HepG2 (cell line): ENCODE results near the gene ENGASE. TPM values are rescaled to one million over a fixed set of nuclear protein-coding genes. Genes with fewer than 3 reads are reported as not detected.

Experiments used
- AKNA ChIP-seq: sonication (generic); formaldehyde crosslinking; IDR thresholded peaks from 2 replicates; pipeline ENCODE4 v1.4.0; 2020; ENCODE audit warnings: missing genetic modification reagents, borderline replicate concordance
- ARNTL ChIP-seq: sonication (generic); formaldehyde crosslinking; IDR thresholded peaks from 2 replicates; pipeline ENCODE4 v1.4.0; 2020; ENCODE audit warnings: mild to moderate bottlenecking, missing genetic modification reagents
- CHCHD3 ChIP-seq: sonication (generic); formaldehyde crosslinking; IDR thresholded peaks from 2 replicates; pipeline ENCODE4 v1.8.0; 2022; ENCODE audit warnings: mild to moderate bottlenecking, missing genetic modification reagents, moderate library complexity
- GFI1 ChIP-seq: sonication (generic); formaldehyde crosslinking; IDR thresholded peaks from 2 replicates; pipeline ENCODE4 v1.5.0; 2020; ENCODE audit warnings: missing genetic modification reagents, mild to moderate bottlenecking, borderline replicate concordance
- GPBP1L1 ChIP-seq: sonication (generic); formaldehyde crosslinking; IDR thresholded peaks from 2 replicates; pipeline ENCODE4 v1.5.0; 2020; ENCODE audit warnings: mild to moderate bottlenecking, missing genetic modification reagents
- GZF1 ChIP-seq: sonication (generic); formaldehyde crosslinking; IDR thresholded peaks from 2 replicates; pipeline ENCODE4 v1.5.1; 2020; ENCODE audit warnings: mild to moderate bottlenecking, missing genetic modification reagents
- IKZF5 ChIP-seq: IDR thresholded peaks from 2 replicates; pipeline ENCODE4 v1.6.1; 2018; ENCODE audit warnings: missing genetic modification reagents, mild to moderate bottlenecking, missing compliant biosample characterization
- JUNB ChIP-seq: sonication (generic); formaldehyde crosslinking; IDR thresholded peaks from 2 replicates; pipeline ENCODE4 v1.8.0; 2022; ENCODE audit warnings: missing genetic modification reagents, mild to moderate bottlenecking, borderline replicate concordance
- MAF1 ChIP-seq: sonication (generic); formaldehyde crosslinking; IDR thresholded peaks from 2 replicates; pipeline ENCODE4 v1.5.0; 2020; ENCODE audit warnings: missing genetic modification reagents, borderline replicate concordance
- MED13 ChIP-seq: sonication (generic); formaldehyde crosslinking; IDR thresholded peaks from 2 replicates; pipeline ENCODE4 v1.5.0; 2020; ENCODE audit warnings: missing genetic modification reagents
- PHF5A ChIP-seq: IDR thresholded peaks from one replicate; pipeline ENCODE4 v1.6.1; 2018; ENCODE audit warnings: low read depth, missing genetic modification reagents; ENCODE audit not compliant: unreplicated experiment
- SATB2 ChIP-seq: sonication (generic); formaldehyde crosslinking; IDR thresholded peaks from 2 replicates; pipeline ENCODE4 v1.5.0; 2020; ENCODE audit warnings: missing genetic modification reagents
- ZFX ChIP-seq: sonication (generic); formaldehyde crosslinking; IDR thresholded peaks from 2 replicates; pipeline ENCODE4 v1.4.0; 2020; ENCODE audit warnings: mild to moderate bottlenecking, low read depth, missing genetic modification reagents, moderate library complexity
- ZNF136 ChIP-seq: sonication (generic); formaldehyde crosslinking; IDR thresholded peaks from 2 replicates; pipeline ENCODE4 v1.8.1; 2022; ENCODE audit warnings: low read depth, mild to moderate bottlenecking, moderate library complexity, missing genetic modification reagents
- ZNF460 ChIP-seq: sonication (generic); formaldehyde crosslinking; IDR thresholded peaks from 2 replicates; pipeline ENCODE4 v1.5.1; 2020; ENCODE audit warnings: missing genetic modification reagents, mild to moderate bottlenecking, borderline replicate concordance
- ZNF512B ChIP-seq: sonication (generic); formaldehyde crosslinking; IDR thresholded peaks from 2 replicates; pipeline ENCODE4 v1.5.1; 2020; ENCODE audit warnings: missing genetic modification reagents, mild to moderate bottlenecking, borderline replicate concordance
- ZNF614 ChIP-seq: IDR thresholded peaks from 2 replicates; pipeline ENCODE4 v1.6.1; 2018; ENCODE audit warnings: missing biosample characterization, missing genetic modification reagents, inconsistent platforms, borderline replicate concordance
- ZNF746 ChIP-seq: sonication (generic); formaldehyde crosslinking; IDR thresholded peaks from 2 replicates; pipeline ENCODE4 v1.8.0; 2022; ENCODE audit warnings: mild to moderate bottlenecking, missing genetic modification reagents
- polyA plus RNA-seq, 8 experiments: library from polyadenylated mRNA; depleted of rRNA in 3 of 8; stranded (reverse) in 7 of 8; unstranded in 1 of 8; fragments of >200 nt; fragmentation: Illumina TruSeq in 4 of 8; extraction: Trizol in 4 of 8; gene quantifications; 2 replicates each; pipeline versions ENCODE4 v1.2.1 to v1.2.3, GENCODE V29; 2011 to 2016; ENCODE audit warnings: low read depth in 4 of 8, missing spikeins in 1 of 8, mixed read lengths in 1 of 8; ENCODE audit not compliant: insufficient read depth in 1 of 8
- total RNA-seq, 5 experiments: library from RNA; depleted of rRNA; stranded (reverse); fragments of >200 nt; fragmentation: Illumina TruSeq; extraction: Trizol; gene quantifications; 2 replicates each; pipeline ENCODE4 v1.2.3, GENCODE V29; 2016; ENCODE audit warnings: low read depth in 1 of 5

The ENGASE gene
- total and polyA plus RNA-seq, 2 of the 13 experiments (the other 11 are each of a cell fraction or from before 2014, with no cell fraction given), result 10.6 to 18.1 TPM

- TF ChIP-seq AKNA (CRISPR knock-in tag), result no peak
- no peak for TF ChIP-seq SATB2 (CRISPR knock-in tag)
- no peak for TF ChIP-seq ZNF746
- TF ChIP-seq GFI1 (CRISPR knock-in tag), result peak; percentile 54
- TF ChIP-seq ZNF512B (CRISPR knock-in tag), result no peak
- peak; percentile 30; the same call in 1 of the 2 replicates for TF ChIP-seq ZNF460 (CRISPR knock-in tag)
- no peak for TF ChIP-seq GPBP1L1 (CRISPR knock-in tag)
- TF ChIP-seq GZF1 (CRISPR knock-in tag), result no peak
- TF ChIP-seq IKZF5 (CRISPR knock-in tag), result peak; percentile 26; the same call in 1 of the 2 replicates
- TF ChIP-seq JUNB (CRISPR knock-in tag), result peak; percentile 98
- 0 out of 2 replicates have a peak, but pooled peaks have one; percentile 34 for TF ChIP-seq ARNTL (CRISPR knock-in tag)
- TF ChIP-seq MED13, result no peak
- TF ChIP-seq ZNF614, result no peak
- peak; percentile 59; the same call in 1 of the 2 replicates for TF ChIP-seq ZFX (CRISPR knock-in tag)
- no peak for TF ChIP-seq MAF1 (CRISPR knock-in tag)
- no peak for TF ChIP-seq PHF5A (CRISPR knock-in tag)
- TF ChIP-seq CHCHD3, result peak; percentile 32; the same call in 1 of the 2 replicates
- TF ChIP-seq ZNF136, result peak; percentile 40; the same call in 1 of the 2 replicates
Observed at GRCh38 chr17:79026376-79027273, 48.0 kb upstream of the ENGASE start (continued).
